Mesangial cell (primary cell): Measurements from ENCODE around the gene ZFP36. TPM values are rescaled to one million over a fixed set of nuclear protein-coding genes. Genes with fewer than 3 reads are reported as not detected.

Experiments
- total RNA-seq: library from RNA; depleted of rRNA; stranded (reverse); fragments of >200 nt; gene quantifications from 2 replicates; pipeline ENCODE4 v1.2.3, GENCODE V29; 2015

The ZFP36 gene, protein sequence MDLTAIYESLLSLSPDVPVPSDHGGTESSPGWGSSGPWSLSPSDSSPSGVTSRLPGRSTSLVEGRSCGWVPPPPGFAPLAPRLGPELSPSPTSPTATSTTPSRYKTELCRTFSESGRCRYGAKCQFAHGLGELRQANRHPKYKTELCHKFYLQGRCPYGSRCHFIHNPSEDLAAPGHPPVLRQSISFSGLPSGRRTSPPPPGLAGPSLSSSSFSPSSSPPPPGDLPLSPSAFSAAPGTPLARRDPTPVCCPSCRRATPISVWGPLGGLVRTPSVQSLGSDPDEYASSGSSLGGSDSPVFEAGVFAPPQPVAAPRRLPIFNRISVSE
- 15.0 and 34.1 TPM in 2 replicates for total RNA-seq

DNA sequence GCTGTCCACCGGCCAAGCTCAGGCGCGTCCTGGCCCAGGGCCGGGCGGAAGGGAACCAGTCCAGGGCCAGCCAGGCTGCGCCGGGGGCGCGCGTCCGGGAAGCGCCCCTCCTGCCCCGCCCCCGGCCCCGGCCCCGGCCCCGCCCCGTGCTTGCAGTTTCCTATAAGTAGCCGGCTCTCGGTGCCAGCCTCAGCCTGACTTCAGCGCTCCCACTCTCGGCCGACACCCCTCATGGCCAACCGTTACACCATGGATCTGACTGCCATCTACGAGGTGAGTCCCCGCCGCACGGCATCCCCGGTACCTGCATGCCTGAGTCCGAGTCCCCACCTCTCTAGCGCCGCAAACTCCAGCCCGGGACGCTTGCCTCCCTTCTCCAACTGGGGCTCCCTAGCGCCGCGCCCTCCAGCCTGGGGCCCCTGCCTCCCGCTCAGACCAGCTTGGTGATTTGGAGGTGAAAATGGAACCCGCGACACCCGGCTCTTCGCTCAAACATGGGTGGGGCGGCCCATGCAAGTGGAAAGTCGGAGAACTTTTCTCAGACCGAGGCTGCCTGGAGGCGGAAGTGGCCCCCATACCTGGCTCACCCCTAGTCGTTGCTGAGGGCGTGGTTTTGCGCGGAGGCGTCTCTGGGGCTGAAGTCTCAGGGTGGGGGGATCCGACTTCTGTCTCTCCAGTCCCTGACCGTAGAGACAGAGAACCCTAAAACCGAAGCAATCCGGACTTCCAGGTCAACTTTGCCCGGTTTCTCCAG, at the start of gene ZFP36:
ZFP36 (plus strand) TSS at position 192 of the 754 bp plus-strand sequence; CDS start at position 250, 58 bp downstream.

DNA sequence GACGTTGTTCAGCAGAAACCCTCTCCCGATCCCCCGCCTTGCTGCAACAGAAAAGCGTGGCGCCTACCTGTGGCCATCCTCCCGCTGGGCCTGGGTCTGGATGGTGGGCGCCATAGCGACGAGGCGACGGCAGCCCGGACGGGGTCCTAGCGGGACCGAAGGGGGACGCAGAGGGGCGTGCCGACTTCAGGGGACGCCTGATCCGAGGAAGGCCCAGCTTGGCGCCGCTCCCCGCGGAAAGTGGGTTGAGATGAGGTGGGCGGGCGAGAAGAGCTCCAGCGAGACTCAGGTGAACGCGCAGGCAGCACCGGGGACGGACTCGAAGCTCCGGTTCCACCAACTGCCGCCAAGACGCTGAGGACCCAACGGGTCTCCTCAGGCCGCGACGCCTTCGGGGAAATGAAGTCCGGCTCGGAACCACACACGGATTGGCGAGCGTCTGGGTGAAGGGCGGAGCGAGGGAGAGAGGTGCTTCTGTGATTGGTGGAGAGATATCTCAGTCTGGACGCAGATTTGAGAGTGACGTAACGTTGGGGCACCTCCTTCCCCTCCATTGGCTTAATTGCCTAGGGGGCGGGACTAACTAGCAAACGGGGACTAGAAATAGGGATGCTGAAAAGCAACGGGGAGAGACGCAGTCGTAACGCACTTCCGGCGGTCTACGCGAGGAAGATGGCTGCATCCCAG, 15.8 kb upstream of the ZFP36 start, which contains the start of the genes MED29 and PAF1:
MED29 (plus strand) TSS at position 628 of the 687 bp plus-strand sequence; CDS start at position 673, 45 bp downstream.
PAF1 (minus strand) TSS at position 356 of the 687 bp plus-strand sequence; CDS start at position 114, 242 bp downstream.

DNA sequence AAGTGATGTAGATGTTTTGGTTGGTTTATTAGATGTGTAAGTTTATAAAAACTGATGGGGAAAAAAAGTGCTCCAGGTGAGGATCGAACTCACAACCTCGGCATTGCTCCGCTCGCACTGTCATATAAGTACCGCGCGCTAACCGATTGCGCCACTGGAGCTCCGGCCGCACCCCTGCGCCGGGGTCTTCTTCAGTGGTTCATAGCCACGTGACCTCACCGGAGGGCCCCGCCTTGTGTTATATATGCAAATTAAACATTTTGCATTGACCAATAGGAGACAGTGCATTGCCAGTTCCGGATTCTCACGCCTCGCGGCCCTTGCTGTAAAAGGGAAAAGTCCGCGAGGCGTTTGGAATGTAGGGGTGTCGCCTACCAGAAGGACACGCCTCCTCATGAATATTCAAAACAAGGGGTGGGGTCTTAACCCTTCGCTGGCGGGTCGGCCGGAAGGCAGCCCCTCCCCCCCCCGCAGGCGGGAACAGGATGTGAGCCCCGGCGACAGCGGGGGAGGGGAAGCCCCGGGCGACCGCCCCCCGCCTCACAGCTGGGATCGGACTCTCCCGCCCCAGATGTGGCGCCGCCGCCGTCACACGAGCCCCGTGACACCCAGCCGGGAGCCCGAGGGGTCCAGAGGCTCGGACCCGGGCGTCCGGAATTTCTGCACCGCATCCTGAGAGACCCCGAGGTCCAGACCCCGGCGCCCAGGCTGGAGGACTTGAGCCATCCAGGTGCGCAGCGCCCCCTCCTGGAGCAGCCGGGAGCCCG, 5.6 kb downstream of the ZFP36 start, which contains the start of gene PLEKHG2:
PLEKHG2 (plus strand) TSS at position 570 of the 767 bp plus-strand sequence. CDS start 1,418 bp downstream, outside the sequence.

DNA sequence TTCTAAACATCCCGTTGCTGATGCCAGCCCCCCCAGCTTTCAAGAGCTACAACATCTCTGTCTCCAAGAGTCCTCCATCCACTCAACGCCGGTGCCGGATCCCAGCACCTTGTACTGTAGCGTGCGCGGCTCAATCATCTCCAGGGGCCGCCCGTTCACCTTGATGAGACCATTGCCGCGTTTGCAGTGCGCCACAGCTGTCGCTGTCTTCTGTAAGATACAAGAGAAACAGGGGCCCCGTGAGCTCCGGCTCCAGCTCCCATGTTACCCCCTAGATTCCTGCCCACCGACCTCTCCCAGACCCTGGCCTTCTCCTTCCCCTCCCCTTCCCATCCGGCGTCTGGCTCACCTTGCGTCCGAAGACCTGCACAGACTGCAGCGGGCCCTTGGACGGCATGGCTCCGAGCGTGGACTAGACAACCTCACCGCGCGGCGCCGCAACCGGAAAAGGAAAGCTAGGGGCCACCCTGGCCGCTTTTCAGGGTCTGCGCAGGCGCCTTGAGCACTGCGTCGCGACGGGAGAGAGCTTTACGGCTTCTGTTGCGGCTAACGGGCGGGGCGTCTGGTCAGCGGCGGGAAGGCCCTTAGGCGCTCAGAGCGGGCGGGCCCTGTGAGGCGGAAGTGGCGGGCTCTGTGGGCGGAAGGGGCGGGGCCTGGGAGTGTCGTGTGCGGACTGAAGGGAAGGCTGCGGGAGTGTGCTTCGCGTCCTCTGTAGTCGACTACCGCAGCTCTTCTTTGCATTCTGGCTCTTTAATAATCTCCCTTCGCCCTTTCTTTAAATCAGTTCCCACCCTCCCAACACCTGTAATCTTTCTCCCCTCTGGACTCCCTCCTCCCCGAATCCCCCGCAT, 29.1 kb downstream of the ZFP36 start, which contains the start of gene RPS16:
RPS16 (minus strand) TSS at position 451 of the 851 bp plus-strand sequence; CDS start at position 397, 54 bp downstream.

DNA sequence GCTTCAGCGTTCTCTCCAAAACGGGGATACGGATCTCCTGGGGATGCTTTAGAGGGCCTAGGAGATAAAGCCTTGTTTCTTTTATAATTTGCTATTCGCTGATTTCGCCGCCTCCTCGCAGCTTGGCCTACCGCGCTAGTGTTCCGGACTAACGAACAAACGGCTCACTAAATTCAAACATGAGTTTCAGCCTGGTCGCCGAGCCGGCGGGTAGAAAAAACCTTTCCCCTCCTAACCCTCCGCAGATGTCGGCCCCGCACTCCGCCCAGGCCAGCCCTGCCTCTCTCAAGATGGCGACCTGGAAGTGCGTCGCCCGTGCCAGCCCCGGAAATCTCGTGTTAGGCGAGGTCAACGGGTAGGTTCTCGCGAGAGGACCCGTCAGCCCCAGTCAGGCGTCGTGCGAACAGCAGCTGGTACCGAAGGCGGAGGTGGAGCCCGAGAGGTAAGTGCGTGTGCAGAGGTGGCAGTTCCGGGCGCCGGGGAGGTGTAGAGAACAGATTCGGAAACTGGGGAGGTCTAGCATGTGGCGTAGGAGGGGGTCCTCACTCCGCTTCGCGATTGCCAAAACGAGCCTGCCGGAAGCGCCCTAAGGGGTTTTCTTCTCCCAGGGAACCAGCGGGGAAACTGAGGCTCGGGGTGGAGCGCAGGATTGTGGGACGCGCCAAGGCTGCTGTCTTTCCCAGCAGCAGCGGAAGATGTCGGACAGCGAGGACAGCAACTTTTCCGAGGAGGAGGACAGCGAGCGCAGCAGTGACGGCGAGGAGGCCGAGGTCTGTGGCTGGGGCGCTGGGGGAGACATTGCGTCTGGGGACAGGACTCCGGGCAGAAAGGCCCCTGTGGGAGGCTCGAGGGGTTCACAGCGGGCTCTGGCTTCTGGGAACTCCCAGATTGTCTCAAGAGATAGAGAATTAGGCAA, 38.8 kb downstream of the ZFP36 start, which contains the start of gene SUPT5H:
SUPT5H (plus strand) TSS at position 387 of the 916 bp plus-strand sequence; CDS start at position 696, 309 bp downstream.

Other genes with a start within 250 kb of the ZFP36 start
- 0.25 TPM in 1 of 2 replicates, not detected in the other for gene NCCRP1, start 209.9 kb upstream of the ZFP36 start, total RNA-seq
- gene SYCN, start 202.6 kb upstream of the ZFP36 start, total RNA-seq: not detected in 2 replicates
- not detected in 2 replicates for gene IFNL3, start 161.8 kb upstream of the ZFP36 start, total RNA-seq
- not detected in 2 replicates for gene IFNL4, start 158.0 kb upstream of the ZFP36 start, total RNA-seq
- gene IFNL2, start 138.5 kb upstream of the ZFP36 start, total RNA-seq: not detected in 2 replicates
- not detected in 2 replicates for gene IFNL1, start 110.4 kb upstream of the ZFP36 start, total RNA-seq
- 0.65 and 1.0 TPM in 2 replicates for gene LRFN1, start 86.0 kb upstream of the ZFP36 start, total RNA-seq
- not detected in 2 replicates for gene GMFG, start 70.8 kb upstream of the ZFP36 start, total RNA-seq
- 94.0 and 133 TPM in 2 replicates for gene SAMD4B, start 64.4 kb upstream of the ZFP36 start, total RNA-seq
- 39.7 and 61.4 TPM in 2 replicates for gene PAF1, start 15.7 kb upstream of the ZFP36 start, total RNA-seq
- gene MED29, start 15.5 kb upstream of the ZFP36 start, total RNA-seq: 46.3 and 64.5 TPM in 2 replicates
- gene PLEKHG2, start 5.8 kb downstream of the ZFP36 start, total RNA-seq: 27.1 and 55.8 TPM in 2 replicates
- gene RPS16, start 29.1 kb downstream of the ZFP36 start, total RNA-seq: 2,011 and 2,213 TPM in 2 replicates
- 75.0 and 75.4 TPM in 2 replicates for gene SUPT5H, start 38.7 kb downstream of the ZFP36 start, total RNA-seq
- gene TIMM50, start 74.0 kb downstream of the ZFP36 start, total RNA-seq: 97.4 and 144 TPM in 2 replicates
- gene DLL3, start 92.1 kb downstream of the ZFP36 start, total RNA-seq: 1.9 and 2.8 TPM in 2 replicates
- 0.81 TPM in 1 of 2 replicates, not detected in the other for gene SELENOV, start 108.3 kb downstream of the ZFP36 start, total RNA-seq
- gene EID2B, start 126.0 kb downstream of the ZFP36 start, total RNA-seq: 3.3 and 3.9 TPM in 2 replicates
- gene EID2, start 133.3 kb downstream of the ZFP36 start, total RNA-seq: 13.2 and 19.5 TPM in 2 replicates
- gene LGALS13, start 195.7 kb downstream of the ZFP36 start, total RNA-seq: not detected in 2 replicates
- not detected in 2 replicates for gene LGALS16, start 249.1 kb downstream of the ZFP36 start, total RNA-seq